ENCODE results near the gene TCF7L2.

Gene TCF7L2

GRCh38 chr10:113000442-113000841, 50.4 kb downstream of the TCF7L2 start:
- DNase-seq (ENCODE audit: low spot score), result no peak

- DNase-seq (ENCODE audit: low spot score), result no peak
Observed at GRCh38 chr10:113000876-113001598, 51.0 kb downstream of the TCF7L2 start.

- DNase-seq (ENCODE audit: low spot score), result no peak
Observed at GRCh38 chr10:113001599-113002448, 51.8 kb downstream of the TCF7L2 start.

DNA sequence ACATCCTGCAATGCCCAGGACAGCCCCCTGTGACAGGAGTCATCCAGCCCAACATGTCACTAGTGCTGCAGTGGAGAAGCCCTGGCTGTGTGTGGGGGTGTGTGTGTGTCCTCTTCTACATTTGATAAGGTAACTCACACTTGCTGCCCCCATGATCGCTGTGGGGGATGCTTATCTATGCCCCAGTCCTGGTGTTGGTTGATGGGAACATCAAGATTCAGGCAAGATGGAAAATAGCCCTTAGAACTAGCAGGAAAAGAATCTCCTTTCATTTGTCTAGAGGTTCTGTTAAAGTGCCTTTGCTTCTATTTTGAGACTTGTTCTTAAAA, 52.4 kb downstream of the TCF7L2 start:
- DNase-seq (ENCODE audit: low spot score), result no peak

DNA sequence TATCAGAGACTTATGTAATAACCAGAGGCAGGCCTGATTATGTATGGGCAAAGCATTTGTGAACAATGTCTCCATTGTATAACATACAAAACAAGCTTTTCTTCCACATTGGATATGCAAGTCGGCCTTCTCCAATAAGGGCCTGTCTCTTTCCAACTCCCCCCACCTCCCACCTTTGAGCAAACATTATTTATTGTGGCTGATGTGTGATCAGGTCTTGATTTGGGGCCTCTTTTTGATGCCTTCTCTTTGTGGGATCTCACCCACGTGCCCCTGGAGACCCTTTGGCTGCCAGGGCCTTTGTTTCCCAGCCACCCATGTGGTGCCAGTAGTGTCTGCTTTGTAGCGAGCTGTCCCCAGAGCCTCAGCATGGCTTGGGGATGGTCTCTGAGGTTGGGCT, 53.0 kb downstream of the TCF7L2 start:
- DNase-seq (ENCODE audit: low spot score), result no peak

- no peak for DNase-seq (ENCODE audit: low spot score)
Observed at GRCh38 chr10:113004069-113004618, 54.1 kb downstream of the TCF7L2 start.

DNA sequence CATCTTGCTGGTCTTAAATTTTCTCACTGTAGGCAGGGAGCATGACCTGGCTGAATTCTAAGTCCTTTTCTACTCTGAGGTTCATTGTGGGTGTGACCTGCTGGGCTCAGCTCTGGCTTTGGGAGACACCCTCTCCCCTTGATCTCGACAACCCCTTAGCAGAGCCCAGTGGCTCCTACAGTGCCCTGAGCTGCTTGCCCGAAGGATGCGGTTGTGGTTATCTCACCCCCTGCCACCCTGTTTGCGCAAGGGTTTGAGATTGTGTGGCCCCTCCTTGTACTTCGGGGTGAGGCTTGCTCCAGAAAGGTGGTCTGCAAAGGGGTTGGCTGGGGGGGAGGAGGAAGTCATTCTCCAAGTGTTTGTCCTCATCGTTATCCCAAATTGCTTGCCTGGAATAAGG, 55.3 kb downstream of the TCF7L2 start:
- DNase-seq (ENCODE audit: low spot score), result no peak

- DNase-seq (ENCODE audit: low spot score), result no peak
Observed at GRCh38 chr10:113006656-113007342, 56.8 kb downstream of the TCF7L2 start.

DNA sequence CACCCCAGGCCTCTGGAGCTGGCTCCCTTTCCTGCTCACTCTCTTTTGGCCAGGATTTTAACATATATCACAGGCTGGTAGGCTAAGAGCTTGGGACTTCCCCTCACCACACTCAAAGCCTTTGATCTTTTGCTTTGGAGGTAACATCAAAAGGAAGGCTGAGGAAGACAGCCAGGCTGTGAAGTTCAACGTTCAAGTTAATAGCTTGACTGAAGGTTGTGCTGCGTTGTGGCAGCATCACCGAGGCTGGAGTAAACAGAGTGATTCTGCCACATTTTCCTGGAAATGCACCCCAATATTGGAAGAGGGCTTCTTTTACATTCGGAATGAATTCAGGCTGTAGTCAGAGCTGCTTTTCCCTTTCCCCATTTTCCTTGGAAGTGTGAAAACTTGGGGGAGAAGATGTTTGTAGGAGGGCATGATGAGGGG, 57.3 kb downstream of the TCF7L2 start:
- DNase-seq (ENCODE audit: low spot score), result no peak

GRCh38 chr10:113007821-113008220, 57.8 kb downstream of the TCF7L2 start:
- DNase-seq (ENCODE audit: low spot score), result no peak

- DNase-seq (ENCODE audit: low spot score), result no peak
Observed at GRCh38 chr10:113011592-113012374, 61.7 kb downstream of the TCF7L2 start.

DNA sequence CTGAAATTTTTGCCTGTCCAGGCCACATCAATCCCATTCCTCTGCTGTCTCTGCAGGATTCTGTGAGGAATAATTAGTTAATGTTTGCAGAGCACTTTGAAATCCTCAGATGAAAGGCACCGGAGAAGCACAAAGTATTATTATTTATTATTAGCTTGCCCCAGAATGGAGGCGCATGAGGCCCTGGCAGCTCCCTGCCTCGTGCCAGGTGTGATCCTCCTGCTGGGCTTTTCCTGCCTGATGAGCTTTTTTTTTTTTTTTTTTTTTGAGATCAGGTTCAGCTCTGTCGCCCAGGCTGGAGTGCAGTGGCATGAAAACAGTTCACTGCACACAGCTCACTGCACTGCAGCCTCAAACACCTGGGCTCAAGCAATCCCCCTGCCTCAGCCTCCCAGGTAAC, 65.2 kb downstream of the TCF7L2 start:
- DNase-seq (ENCODE audit: low spot score), result no peak

DNA sequence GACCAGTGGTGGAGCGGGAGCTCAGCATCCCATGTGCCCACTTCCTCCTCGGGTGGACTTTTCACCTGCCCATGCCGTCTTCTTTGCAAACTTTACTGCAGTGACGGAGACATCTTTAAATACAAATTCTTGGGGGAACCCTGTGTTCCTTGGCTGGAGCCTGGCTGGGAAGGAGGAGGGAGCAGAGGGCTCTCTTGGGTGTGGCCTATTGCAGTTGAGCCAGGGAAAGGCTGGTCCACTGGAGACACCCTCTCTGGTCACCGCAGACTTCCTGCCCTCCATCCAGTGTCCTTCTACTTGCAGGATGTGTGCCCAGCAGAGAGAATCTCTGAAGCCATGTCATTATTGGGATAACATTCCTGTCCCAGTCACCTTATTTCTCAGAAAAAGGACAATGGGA, 67.3 kb downstream of the TCF7L2 start:
- DNase-seq (ENCODE audit: low spot score), result no peak

DNA sequence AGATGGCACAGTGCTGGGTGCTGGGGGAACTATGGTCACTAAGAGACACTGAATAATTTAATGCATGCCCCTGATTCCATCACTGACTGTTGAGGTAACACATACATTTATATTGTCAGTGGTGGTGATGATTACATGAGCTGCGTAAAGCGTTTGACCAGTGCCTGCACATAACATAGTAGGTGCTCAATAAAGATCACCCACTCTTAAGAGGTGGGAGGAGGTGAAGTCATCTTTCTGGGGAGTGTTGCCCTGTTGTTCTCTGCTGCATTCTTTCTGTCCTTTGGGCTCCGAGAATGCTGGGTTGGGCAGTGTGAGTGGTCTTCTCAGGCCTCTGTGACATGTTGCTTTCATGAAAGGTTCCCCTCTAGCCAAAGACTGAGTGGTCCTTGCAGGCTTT, 68.0 kb downstream of the TCF7L2 start:
- no peak for DNase-seq (ENCODE audit: low spot score)

DNA sequence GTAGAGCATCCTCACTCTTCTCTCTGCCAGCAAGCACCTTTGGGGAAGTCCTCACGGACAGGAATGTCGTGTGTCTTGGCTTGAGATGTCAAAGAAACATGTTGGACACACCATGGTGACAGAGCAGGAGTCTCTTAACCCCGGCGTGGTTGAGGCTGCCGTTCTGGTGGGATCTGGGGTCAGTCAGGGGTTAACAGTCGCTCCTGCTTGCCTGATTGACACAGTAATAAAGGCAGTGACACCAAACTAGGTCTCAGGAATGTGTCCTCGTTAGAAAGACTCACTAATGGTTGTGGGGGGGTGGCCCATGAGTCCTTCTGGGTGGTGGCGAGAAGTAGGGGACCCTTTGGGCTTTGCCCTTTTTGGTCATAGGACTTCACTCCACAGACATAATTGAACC, 69.0 kb downstream of the TCF7L2 start:
- DNase-seq (ENCODE audit: low spot score), result no peak

DNA sequence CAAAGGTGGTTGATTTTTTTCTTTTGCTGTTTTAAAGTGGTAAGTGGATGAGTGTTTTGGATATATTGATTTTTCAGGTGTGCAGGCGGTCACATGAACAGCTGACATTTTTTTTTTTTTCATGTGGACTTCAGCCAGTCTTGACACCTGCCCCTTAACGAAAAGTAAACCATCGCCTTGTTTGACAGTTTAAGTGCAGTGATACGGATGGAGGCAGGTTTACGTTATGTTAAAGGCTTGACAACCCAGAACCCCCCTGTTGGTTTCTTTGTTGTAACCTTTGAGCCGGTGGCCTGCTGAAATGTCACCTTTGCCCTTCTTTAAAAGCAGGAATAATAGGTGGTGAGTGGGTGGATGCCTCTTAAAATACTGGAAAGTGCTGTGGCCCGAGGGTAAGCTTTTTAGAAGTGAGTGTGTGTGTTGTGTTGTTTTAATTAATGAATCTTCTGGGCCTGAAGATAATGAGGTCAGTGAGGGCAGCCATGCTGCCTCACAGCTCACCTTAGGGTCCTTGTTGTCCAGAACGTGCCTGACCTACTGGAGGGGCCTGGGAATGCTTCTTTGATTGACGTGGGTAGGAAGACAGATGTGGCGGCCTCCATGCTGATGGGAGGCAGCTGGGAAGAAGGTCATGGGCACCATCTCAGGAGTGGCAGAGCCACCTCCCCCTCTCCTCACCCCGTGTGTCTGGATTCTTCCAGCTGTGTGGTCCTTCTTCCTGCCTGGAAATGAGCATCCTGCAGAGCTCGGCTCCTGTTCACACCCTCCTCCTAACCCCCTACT, 69.8 kb downstream of the TCF7L2 start:
- DNase-seq (ENCODE audit: low spot score), result no peak

DNA sequence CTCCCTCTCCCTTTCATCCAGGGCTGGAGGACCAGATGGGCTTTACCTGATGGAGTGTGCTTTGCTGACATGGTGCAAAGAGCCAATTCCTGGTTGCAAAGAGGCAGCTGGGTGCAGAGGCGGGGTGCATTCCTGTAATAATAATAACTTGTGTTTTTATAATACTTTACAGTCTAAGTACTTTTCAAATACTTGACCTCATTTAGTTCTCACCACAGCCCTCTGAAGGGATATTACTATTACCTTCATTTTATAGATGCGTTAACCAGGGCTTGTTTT, 70.4 kb downstream of the TCF7L2 start:
- DNase-seq (ENCODE audit: low spot score), result no peak

GRCh38 chr10:113020838-113021237, 70.8 kb downstream of the TCF7L2 start:
- no peak for DNase-seq (ENCODE audit: low spot score)

GRCh38 chr10:113021268-113022040, 71.4 kb downstream of the TCF7L2 start:
- no peak for DNase-seq (ENCODE audit: low spot score)

GRCh38 chr10:113022265-113022664, 72.2 kb downstream of the TCF7L2 start:
- DNase-seq (ENCODE audit: low spot score), result no peak

DNA sequence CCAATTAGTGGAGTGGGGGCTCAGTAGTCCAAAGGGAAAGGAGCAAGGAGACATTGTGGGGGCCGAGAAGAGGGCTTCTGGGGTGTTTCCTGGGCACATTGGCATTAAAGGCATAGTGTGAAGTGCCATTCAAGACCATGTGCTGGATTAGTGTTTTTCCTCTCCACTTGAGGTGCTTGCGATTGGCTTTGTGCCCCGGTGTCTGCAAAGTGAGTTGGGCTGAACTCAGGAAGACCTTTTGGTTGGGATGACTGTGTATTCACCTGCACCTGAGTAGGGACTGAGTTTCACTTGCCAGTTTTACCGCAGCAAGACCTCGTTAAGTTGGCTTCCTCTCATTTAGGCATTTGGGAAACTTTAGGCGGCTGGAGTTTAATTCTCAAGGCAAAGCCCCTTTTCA, 73.0 kb downstream of the TCF7L2 start:
- no peak for DNase-seq (ENCODE audit: low spot score)
